Measurements from ENCODE around the gene LAMA2.

The LAMA2 gene

GRCh38 chr6:128889870-128890269 is 6.9 kb downstream of the LAMA2 start:
- in situ Hi-C loops (cut with HindIII; ENCODE audit: low pct_ligation_motif_present, low pct_unique_long_range_greater_than_20kb, low sequenced_read_pairs): no loop called here
- no peak for DNase-seq

DNA sequence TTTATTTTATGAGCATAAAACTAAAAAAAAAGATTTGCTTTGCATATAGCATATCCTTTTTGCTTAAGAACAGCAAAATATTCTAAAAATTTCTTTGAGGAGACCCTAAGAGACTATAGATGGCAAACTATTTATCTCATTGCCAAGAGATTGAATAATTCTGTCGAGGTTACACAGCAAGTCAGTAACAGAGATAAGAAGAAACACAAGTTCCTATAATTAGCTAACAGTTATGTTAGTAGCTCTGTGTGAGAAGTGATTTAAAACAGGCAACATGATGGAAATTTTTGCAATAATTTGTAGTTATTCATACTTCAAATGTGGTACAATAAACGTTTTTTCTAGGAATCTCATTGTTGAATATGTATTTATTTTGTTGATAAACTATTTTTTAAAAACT is 9.1 kb downstream of the LAMA2 start:
- DNase-seq: no peak
- in situ Hi-C loops (cut with HindIII; ENCODE audit: low pct_ligation_motif_present, low pct_unique_long_range_greater_than_20kb, low sequenced_read_pairs): no loop called here

DNA sequence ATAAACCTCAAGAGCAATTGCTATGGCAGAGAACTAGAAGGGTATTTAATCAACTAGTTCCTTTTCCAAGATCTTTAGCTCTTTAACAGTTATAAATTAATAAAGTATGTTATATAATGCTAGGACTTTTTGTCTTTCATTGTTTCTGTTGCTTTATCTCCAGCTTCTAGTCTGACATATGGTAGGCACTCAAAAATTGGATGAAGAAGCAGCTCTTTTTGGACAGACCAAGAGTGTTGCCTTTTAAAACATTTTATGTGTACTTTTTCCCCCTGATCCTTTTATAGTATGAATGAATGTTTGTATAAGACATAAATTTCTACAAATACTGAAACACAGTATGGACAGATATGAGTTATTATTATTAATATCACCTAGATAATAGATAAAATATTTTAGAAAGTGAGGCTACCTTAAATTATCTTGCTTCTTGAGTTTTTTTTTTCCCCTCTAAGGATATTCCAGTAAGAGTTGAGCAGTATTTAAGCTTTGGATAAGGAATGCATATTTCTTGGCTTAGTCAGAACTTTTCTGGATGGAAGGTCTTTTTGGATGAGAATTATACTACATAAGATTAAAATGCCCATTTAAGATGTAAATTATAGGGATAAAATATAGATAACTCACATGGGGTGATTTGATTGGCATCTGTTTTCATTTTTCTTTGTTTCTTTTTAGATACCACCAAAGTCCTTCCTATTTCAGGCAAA is 16.6 kb downstream of the LAMA2 start:
- in situ Hi-C loops (cut with HindIII; ENCODE audit: low pct_ligation_motif_present, low pct_unique_long_range_greater_than_20kb, low sequenced_read_pairs): no loop called here
- no peak for DNase-seq

GRCh38 chr6:128903715-128904114 is 20.8 kb downstream of the LAMA2 start:
- in situ Hi-C loops (cut with HindIII; ENCODE audit: low pct_ligation_motif_present, low pct_unique_long_range_greater_than_20kb, low sequenced_read_pairs): no loop called here
- DNase-seq: no peak

DNA sequence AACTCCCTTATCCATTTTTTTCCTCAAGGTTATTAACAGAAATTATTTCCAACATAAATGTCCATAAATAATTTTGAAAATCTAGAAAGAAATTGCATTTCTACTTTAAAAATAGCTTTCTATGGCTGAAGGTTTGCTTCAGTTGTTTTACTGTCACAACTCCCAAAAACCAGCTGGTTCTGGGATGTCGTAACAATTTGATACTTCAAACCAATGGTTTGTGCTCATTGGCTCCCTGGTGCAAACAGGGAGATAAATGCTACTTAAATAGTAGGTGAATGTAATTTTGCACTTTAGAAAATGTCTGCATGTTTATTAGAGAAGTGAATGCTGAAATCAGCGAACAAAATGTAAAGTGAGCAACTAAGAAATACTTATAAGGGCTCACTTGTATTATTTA is 31.1 kb downstream of the LAMA2 start:
- no peak for DNase-seq
- in situ Hi-C loops (cut with HindIII; ENCODE audit: low pct_ligation_motif_present, low pct_unique_long_range_greater_than_20kb, low sequenced_read_pairs): no loop called here

DNA sequence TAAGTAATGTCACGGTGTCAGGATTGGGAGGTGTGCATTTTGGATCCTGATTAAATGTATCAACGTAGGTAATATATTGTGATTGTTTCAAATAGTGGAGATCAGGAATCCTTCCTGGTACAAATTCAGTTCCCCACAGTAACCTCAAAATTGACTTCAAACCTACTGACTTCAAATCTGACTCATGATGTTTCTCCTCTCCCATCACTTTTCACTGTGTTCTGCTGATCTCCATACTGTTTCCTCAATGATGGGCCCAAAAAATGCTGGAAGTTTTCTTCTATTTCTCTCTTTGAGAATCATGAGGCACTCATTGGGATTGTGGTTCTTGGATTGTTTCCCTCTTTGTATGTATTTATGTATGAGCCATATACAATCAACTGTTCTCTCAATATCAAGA is 35.9 kb downstream of the LAMA2 start:
- in situ Hi-C loops (cut with HindIII; ENCODE audit: low pct_ligation_motif_present, low pct_unique_long_range_greater_than_20kb, low sequenced_read_pairs): no loop called here

GRCh38 chr6:128919412-128920180 is 36.7 kb downstream of the LAMA2 start:
- in situ Hi-C loops (cut with HindIII; ENCODE audit: low pct_ligation_motif_present, low pct_unique_long_range_greater_than_20kb, low sequenced_read_pairs): no loop called here
- DNase-seq: no peak

More for the DNA sequence above, 35.9 kb downstream of the LAMA2 start:
- DNase-seq: no peak

GRCh38 chr6:128925765-128926164 is 42.8 kb downstream of the LAMA2 start:
- in situ Hi-C loops (cut with HindIII; ENCODE audit: low pct_ligation_motif_present, low pct_unique_long_range_greater_than_20kb, low sequenced_read_pairs): no loop called here
- no peak for DNase-seq

GRCh38 chr6:128929869-128930268 is 46.9 kb downstream of the LAMA2 start:
- in situ Hi-C loops (cut with HindIII; ENCODE audit: low pct_ligation_motif_present, low pct_unique_long_range_greater_than_20kb, low sequenced_read_pairs): no loop called here
- DNase-seq: no peak

GRCh38 chr6:128930321-128930720 is 47.4 kb downstream of the LAMA2 start:
- no peak for DNase-seq
- in situ Hi-C loops (cut with HindIII; ENCODE audit: low pct_ligation_motif_present, low pct_unique_long_range_greater_than_20kb, low sequenced_read_pairs): no loop called here

DNA sequence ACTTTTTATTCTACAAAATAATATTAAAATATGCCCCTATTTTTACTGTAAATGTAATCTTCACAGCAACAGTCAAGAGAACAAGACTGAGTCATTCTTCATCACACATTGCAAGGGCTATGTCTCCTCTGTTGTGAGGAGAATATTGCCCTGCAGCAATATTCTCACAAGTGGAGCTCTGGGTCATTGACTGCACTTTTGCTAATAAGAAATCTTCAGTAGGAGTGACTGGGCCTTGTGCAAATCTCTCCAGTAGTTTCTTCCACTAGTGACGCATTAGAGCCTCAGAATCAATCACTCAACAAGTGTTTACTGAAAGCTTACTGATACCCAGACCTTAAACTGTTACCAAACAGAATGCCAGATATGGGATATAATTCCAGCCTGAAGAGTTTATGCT is 49.1 kb downstream of the LAMA2 start:
- no peak for DNase-seq
- in situ Hi-C loops (cut with HindIII; ENCODE audit: low pct_ligation_motif_present, low pct_unique_long_range_greater_than_20kb, low sequenced_read_pairs): no loop called here

- no peak for DNase-seq
Observed at GRCh38 chr6:128950864-128951263, 67.9 kb downstream of the LAMA2 start.

GRCh38 chr6:128952902-128953301 is 70.0 kb downstream of the LAMA2 start:
- no peak for DNase-seq
- in situ Hi-C loops (cut with HindIII; ENCODE audit: low pct_ligation_motif_present, low pct_unique_long_range_greater_than_20kb, low sequenced_read_pairs): no loop called here

More at GRCh38 chr6:128950864-128951263, 67.9 kb downstream of the LAMA2 start:
- in situ Hi-C loops (cut with HindIII; ENCODE audit: low pct_ligation_motif_present, low pct_unique_long_range_greater_than_20kb, low sequenced_read_pairs): no loop called here

DNA sequence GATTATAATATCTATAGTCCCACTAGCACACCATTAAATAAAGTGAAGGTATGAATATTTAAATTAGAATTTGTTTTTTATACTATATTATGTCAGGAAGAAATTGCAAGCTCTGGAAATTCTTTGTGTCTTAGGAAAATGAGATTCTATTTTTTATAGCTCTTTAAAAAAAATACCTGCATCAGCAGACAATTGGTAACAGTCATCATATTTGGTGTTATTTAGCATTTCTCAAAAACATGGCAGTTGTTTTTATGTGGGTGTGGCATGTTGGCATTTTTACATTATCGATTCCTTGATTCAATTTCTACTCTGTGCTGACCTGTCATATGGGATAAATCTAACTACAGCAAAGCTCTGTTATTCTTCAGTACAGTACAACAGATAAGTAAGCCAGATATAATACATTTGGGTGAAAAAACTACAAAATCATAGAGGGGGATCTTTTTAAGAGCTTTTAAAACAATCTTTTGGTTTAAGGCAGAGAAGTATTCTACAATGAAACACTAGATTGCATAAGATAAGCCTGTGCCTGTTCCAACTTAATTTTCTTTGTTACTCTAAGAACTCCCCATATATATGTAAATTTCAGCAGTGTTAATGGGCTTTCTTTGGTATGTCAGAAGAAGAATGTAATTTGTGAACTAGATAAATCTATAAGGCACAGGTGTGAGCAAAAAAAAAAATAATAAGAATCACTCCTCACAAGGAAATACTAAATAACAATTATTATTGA is 71.5 kb downstream of the LAMA2 start:
- in situ Hi-C loops (cut with HindIII; ENCODE audit: low pct_ligation_motif_present, low pct_unique_long_range_greater_than_20kb, low sequenced_read_pairs): no loop called here
- no peak for DNase-seq

GRCh38 chr6:128963561-128963960 is 80.6 kb downstream of the LAMA2 start:
- in situ Hi-C loops (cut with HindIII; ENCODE audit: low pct_ligation_motif_present, low pct_unique_long_range_greater_than_20kb, low sequenced_read_pairs): no loop called here
- DNase-seq: no peak

DNA sequence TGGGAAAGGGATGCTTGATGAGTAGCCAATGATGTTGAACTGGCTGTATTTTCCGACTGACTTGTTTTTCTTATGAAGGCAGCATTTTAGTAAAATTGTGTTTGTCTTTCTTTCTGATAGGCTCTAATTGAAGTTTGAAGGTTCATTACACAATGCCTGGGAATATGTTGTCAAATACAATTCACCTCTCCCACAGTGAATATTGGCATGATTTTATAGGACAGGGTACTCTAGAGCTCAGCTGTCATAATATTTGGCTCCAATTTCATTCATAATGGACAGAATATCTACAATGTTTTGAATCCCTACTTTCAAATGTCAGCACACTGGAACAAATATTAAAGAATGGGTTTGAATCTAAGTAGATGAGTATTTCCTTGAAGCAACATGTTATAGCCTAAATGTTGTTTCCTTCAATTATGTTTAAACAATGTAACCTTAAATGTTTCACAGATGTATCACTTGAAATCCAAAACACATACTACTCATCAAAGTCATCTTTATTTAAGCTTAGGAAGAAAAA is 81.4 kb downstream of the LAMA2 start:
- in situ Hi-C loops (cut with HindIII; ENCODE audit: low pct_ligation_motif_present, low pct_unique_long_range_greater_than_20kb, low sequenced_read_pairs): no loop called here
- DNase-seq: no peak

DNA sequence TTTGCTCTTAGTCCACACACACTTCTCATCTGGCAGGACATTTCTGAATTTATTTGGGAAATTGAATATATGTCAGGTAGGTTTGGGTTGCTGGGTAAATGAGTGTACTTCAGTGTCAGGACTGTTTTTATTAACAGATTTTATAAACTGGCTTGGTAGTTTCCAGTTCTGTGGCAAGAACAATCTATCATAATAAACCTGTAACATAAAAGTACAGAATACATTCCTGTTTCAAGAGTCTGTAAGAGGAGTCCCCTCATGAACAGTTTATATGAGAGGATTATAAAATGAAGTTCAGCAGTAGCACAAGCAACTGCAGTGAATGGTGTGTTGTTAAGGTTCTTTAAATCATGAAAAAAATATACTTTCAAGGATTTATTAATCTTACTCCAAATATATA is 81.8 kb downstream of the LAMA2 start:
- in situ Hi-C loops (cut with HindIII; ENCODE audit: low pct_ligation_motif_present, low pct_unique_long_range_greater_than_20kb, low sequenced_read_pairs): no loop called here
- no peak for DNase-seq

- DNase-seq: no peak
Observed at GRCh38 chr6:128966934-128967333, 84.0 kb downstream of the LAMA2 start.

GRCh38 chr6:128979071-128979470 is 96.1 kb downstream of the LAMA2 start:
- no peak for DNase-seq
- in situ Hi-C loops (cut with HindIII; ENCODE audit: low pct_ligation_motif_present, low pct_unique_long_range_greater_than_20kb, low sequenced_read_pairs): no loop called here

More at GRCh38 chr6:128966934-128967333, 84.0 kb downstream of the LAMA2 start:
- in situ Hi-C loops (cut with HindIII; ENCODE audit: low pct_ligation_motif_present, low pct_unique_long_range_greater_than_20kb, low sequenced_read_pairs): no loop called here
